ENCODE results near the gene PCMT1.

GRCh38 chr6:149830731-149831307 lies 81.3 kb downstream of the PCMT1 start:
- TF ChIP-seq CTCF (IDR thresholded peaks at IDR 0.05) (no peak), POLR2A (IDR thresholded peaks at IDR 0.05) (no peak)

All from thyroid gland (tissue), 4 donors.